ENCODE data around the gene BMF. TPM values are rescaled to one million over a fixed set of nuclear protein-coding genes. Genes with fewer than 3 reads are reported as not detected.
"Not testable (repeated sequence)": the region's sequence is repeated elsewhere in the genome, so short reads cannot be mapped to it uniquely, and the experiment has no call there.

The BMF gene
- total and polyA plus RNA-seq, 7 donors, result 4.8 to 18.1 (median 15.3) TPM

- no peaks in the 10 kb centered on the region for H3K27me3 ChIP-seq
- no peaks in the 10 kb centered on the region for H3K36me3 ChIP-seq
- intact Hi-C loops (cut with DNase I), result no loop called here
- DNase-seq, result no peak
- 45 to 81% methylated on average over 5 of the region's 5 CpGs for WGBS, 2 donors
- TF ChIP-seq EP300 (IDR thresholded peaks at IDR 0.05) (no peak), POLR2A (IDR thresholded peaks at IDR 0.05) (no peak), POLR2AphosphoS5 (IDR thresholded peaks at IDR 0.05) (no peak)
- TF ChIP-seq, protein P1, sequence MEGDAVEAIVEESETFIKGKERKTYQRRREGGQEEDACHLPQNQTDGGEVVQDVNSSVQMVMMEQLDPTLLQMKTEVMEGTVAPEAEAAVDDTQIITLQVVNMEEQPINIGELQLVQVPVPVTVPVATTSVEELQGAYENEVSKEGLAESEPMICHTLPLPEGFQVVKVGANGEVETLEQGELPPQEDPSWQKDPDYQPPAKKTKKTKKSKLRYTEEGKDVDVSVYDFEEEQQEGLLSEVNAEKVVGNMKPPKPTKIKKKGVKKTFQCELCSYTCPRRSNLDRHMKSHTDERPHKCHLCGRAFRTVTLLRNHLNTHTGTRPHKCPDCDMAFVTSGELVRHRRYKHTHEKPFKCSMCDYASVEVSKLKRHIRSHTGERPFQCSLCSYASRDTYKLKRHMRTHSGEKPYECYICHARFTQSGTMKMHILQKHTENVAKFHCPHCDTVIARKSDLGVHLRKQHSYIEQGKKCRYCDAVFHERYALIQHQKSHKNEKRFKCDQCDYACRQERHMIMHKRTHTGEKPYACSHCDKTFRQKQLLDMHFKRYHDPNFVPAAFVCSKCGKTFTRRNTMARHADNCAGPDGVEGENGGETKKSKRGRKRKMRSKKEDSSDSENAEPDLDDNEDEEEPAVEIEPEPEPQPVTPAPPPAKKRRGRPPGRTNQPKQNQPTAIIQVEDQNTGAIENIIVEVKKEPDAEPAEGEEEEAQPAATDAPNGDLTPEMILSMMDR (IDR thresholded peaks at IDR 0.05), result no peak
- no peaks in the 10 kb centered on the region for H3K9me3 ChIP-seq
- no peak overlapping the region for H3K4me3 ChIP-seq
- H3K4me1 ChIP-seq, result no peaks in the 10 kb centered on the region
- no peak overlapping the region for H3K27ac ChIP-seq
Observed at GRCh38 chr15:40142428-40142827, 33.7 kb upstream of the BMF start.

GRCh38 chr15:40138201-40138570 lies 29.5 kb upstream of the BMF start:
- intact Hi-C loops (cut with DNase I); DNase-seq; H3K4me1 ChIP-seq; H3K9me3 ChIP-seq; H3K36me3 ChIP-seq; H3K27me3 ChIP-seq; H3K4me3 ChIP-seq; H3K27ac ChIP-seq: not testable (repeated sequence)
- 59 to 72% methylated on average over 3 of the region's 3 CpGs for WGBS, 2 donors

DNA sequence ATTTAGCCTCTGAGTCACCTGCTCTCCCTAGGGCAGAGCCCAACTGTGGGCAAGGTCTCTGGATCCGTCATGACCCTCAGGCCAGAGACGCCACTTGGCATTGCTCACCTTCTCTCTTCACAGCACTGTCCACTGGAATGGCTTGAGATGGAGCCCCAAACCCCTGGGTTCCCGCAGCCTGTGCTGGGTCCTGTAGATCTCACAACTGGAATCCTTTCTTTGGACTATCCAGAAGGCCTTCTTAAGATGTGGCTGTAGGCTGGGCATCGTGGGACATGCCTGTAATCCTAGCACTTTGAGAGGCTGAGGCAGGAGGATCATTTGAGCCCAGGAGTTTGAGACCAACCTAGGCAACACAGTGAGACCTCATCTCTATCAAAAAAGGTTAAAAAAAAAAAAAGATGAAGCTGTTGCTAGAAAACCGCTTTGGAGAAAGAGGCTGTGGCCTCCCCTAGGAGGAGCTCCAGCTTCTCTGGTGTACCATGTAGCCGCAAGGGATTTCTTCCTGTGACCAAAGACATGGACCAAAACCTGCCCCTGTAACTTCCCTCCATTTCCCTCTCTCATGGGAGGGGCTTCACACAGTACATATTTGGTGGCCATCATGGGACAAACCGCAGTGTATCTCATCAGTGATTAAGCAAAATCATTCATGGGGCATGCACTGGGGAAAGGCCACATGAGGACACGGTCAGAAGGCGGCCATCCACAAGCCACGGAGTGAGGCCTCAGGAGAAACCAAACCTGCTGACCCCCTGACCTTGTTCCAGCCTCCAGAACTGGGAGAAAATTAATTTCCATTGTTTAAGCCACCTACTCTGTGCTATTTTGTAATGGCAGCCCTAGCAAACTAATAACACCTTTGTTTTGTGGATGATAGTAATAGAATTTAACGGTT lies 28.9 kb upstream of the BMF start:
- Histone ChIP-seq H3K9me3 (no peaks in the 10 kb centered on the region), H3K4me1 (no peaks in the 10 kb centered on the region), H3K4me3 (no peak overlapping the region), H3K27me3 (no peaks in the 10 kb centered on the region), H3K27ac (no peak overlapping the region), H3K36me3 (no peaks in the 10 kb centered on the region)
- 91 to 95% methylated on average over 11 of the region's 11 CpGs for WGBS, 2 donors
- DNase-seq, result no peak
- intact Hi-C loops (cut with DNase I), result no loop called here
- TF ChIP-seq EP300 (IDR thresholded peaks at IDR 0.05) (no peak), POLR2A (IDR thresholded peaks at IDR 0.05) (no peak), POLR2AphosphoS5 (IDR thresholded peaks at IDR 0.05) (no peak)
- TF ChIP-seq, protein P1 (IDR thresholded peaks at IDR 0.05), result no peak

DNA sequence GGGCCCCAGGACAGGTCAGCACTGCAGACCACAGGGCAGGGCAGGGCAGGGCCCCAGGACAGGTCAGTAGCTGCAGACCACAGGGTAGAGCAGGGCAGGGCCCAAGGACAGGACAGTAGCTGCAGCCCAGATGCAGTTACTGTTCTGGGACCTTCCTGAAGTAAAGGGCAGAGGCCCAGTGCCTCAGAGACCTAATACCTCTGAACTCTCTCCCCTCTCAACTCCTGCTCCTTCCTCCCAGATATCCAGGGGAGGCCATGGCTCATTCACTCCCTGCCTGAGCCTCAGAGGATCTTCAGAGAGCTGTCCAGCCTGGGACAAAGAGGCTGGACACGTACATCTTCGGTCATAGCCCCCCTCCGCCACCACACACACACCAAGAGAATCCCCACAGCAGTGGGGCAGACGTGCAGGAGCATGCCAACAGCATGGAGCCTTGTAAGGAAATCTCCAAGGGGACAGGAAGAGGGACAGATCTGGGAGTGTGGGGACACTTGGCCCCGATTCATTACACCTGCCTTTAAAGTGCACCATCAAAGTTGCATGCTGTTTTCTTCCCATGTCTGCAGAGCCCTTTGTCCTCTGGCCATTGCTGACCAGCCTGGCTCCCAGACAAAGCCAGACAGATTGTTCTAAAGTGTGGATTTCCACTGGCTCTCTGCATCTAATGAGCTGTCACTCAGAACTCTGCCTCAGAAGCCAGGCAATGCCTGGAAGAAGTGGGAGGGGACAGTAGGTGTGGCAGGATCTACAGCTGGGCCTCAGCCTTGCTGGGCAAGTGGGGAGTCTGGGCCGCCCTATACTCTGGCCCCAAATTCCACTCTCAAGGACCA lies 28.0 kb upstream of the BMF start:
- Histone ChIP-seq H3K4me3 (no peak overlapping the region), H3K27me3 (no peaks in the 10 kb centered on the region), H3K9me3 (no peaks in the 10 kb centered on the region), H3K27ac (no peak overlapping the region), H3K36me3 (no peaks in the 10 kb centered on the region), H3K4me1 (no peaks in the 10 kb centered on the region)
- TF ChIP-seq EP300 (IDR thresholded peaks at IDR 0.05), result no peak
- TF ChIP-seq, protein P1 (IDR thresholded peaks at IDR 0.05), result no peak
- TF ChIP-seq POLR2AphosphoS5 (IDR thresholded peaks at IDR 0.05), result no peak
- no peak for TF ChIP-seq POLR2A (IDR thresholded peaks at IDR 0.05)
- intact Hi-C loops (cut with DNase I), result no loop called here
- DNase-seq, result no peak
- 89 to 90% methylated on average over 6 of the region's 6 CpGs for WGBS, 2 donors

DNA sequence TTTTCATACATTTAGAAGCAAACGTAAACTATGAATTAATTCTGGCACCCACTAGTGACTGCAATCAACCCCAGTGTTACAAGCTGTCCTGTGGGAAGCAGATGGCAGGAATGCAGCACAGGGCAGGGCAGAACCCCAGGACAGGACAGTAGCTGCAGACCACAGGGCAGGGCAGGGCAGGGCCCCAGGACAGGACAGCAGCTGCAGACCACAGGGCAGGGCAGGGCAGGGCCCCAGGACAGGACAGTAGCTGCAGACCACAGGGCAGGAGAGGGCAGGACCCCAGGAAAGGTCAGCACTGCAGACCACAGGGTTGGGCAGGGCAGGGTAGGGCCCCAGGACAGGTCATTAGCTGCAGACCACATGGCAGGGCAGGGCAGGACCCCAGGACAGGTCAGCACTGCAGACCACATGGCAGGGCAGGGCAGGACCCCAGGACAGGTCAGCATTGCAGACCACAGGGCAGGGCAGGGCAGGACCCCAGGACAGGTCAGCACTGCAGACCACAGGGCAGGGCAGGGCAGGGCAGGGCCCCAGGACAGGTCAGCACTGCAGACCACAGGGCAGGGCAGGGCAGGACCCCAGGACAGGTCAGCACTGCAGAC lies 27.3 kb upstream of the BMF start:
- H3K9me3 ChIP-seq; H3K4me1 ChIP-seq; H3K36me3 ChIP-seq; H3K4me3 ChIP-seq; H3K27ac ChIP-seq; intact Hi-C loops (cut with DNase I); H3K27me3 ChIP-seq; DNase-seq: not testable (repeated sequence)
- 74 to 83% methylated on average over 1 of the region's 1 CpG for WGBS, 2 donors

Measured in sigmoid colon (tissue), 7 donors.